Stimulated activated CD8-positive, alpha-beta memory T cell treated with anti-CD3 and anti-CD28 coated beads, Interleukin-15, amount 100 ng/mL, for 4 hours (primary cell): ENCODE measurements around the gene MYLIP.
"Not testable (repeated sequence)": the region's sequence is repeated elsewhere in the genome, so short reads cannot be mapped to it uniquely, and the experiment has no call there.

Source experiments
- DNase-seq, 2 donors: peaks; one replicate each; pipeline ENCODE4 v3.0.0-alpha.2; 2020; ENCODE audit warnings: low read depth in 2 of 2

Gene MYLIP

GRCh38 chr6:16171400-16171799 is 42.5 kb downstream of the MYLIP start:
- no peak for DNase-seq

GRCh38 chr6:16173167-16173940 is 44.5 kb downstream of the MYLIP start:
- DNase-seq = no peak

- DNase-seq = no peak
Measured at GRCh38 chr6:16174416-16175078, 45.7 kb downstream of the MYLIP start.

- not testable (repeated sequence) for DNase-seq
Measured at GRCh38 chr6:16176600-16176999, 47.7 kb downstream of the MYLIP start.

GRCh38 chr6:16177881-16178280 is 49.0 kb downstream of the MYLIP start:
- no peak for DNase-seq

- DNase-seq = no peak
Measured at GRCh38 chr6:16178351-16178750, 49.5 kb downstream of the MYLIP start.

- DNase-seq = no peak
Measured at GRCh38 chr6:16179063-16179462, 50.2 kb downstream of the MYLIP start.

GRCh38 chr6:16179970-16180431 is 51.1 kb downstream of the MYLIP start:
- peak in 1 of 2 donors; percentile 14 for DNase-seq

- no peak for DNase-seq
Measured at GRCh38 chr6:16180696-16181438, 52.0 kb downstream of the MYLIP start.

- DNase-seq = no peak
Measured at GRCh38 chr6:16181439-16182297, 52.8 kb downstream of the MYLIP start.

- DNase-seq = no peak
Measured at GRCh38 chr6:16183187-16183664, 54.3 kb downstream of the MYLIP start.

GRCh38 chr6:16184129-16184528 is 55.2 kb downstream of the MYLIP start:
- no peak for DNase-seq

- no peak for DNase-seq
Measured at GRCh38 chr6:16184551-16184950, 55.7 kb downstream of the MYLIP start.

GRCh38 chr6:16187176-16187575 is 58.3 kb downstream of the MYLIP start:
- DNase-seq = no peak

GRCh38 chr6:16190214-16190613 is 61.3 kb downstream of the MYLIP start:
- DNase-seq = no peak

GRCh38 chr6:16196260-16196983 is 67.5 kb downstream of the MYLIP start:
- no peak for DNase-seq

- no peak for DNase-seq
Measured at GRCh38 chr6:16196984-16197546, 68.2 kb downstream of the MYLIP start.
